Islet of Langerhans (tissue), 1 donor: Measurements from ENCODE around the gene HOXA10.

Source experiments
- FAIRE-seq: peaks from one replicate; lab custom pipeline; 2011; peaks lifted over from hg19 to GRCh38; lab: Jason Lieb, UNC

Gene HOXA10

DNA sequence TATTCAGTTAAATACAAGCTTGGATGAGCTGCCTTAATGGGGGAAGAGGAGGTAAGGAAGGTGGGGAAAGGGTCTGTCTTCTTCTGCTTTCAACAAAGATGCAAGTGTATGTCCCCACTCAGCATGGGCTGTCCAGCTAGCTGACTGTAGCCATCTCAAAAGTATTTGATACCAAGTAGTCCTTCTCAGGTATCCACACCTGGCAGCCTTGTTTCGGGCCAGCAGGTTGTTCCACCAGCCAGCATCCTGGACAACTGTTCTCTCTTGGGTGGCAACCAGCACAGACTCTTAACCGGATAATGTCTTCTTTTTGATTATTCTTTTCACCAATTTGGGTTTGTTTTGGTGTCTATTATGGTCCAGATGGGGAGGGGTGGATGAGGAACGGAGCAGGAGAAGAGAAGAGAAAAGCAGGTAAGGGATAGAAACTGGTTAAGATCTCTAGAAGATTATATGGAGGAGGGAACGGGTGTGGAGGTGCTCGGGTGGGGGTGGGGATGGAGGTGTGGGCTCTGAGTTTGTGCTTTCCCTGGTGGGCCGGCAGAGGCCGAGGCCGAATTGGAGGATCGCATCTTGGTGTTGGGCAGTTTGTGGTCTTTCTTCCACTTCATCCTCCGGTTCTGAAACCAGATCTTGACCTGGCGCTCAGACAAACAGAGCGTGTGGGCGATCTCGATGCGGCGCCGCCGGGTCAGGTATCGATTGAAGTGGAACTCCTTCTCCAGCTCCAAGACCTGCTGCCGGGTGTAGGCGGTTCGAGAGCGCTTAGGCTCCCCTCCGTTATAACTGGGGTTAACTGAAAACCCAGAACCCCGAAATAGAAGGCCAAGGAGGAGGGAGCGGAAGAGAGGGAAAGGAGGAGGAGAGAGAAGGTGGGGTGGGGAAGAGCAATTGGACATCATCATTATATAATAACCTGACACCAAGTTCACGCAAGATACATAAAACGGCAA is 45.1 kb downstream of the HOXA10 start:
- FAIRE-seq = no peak

GRCh38 chr7:27128034-27128433 is 46.1 kb downstream of the HOXA10 start:
- no peak for FAIRE-seq

DNA sequence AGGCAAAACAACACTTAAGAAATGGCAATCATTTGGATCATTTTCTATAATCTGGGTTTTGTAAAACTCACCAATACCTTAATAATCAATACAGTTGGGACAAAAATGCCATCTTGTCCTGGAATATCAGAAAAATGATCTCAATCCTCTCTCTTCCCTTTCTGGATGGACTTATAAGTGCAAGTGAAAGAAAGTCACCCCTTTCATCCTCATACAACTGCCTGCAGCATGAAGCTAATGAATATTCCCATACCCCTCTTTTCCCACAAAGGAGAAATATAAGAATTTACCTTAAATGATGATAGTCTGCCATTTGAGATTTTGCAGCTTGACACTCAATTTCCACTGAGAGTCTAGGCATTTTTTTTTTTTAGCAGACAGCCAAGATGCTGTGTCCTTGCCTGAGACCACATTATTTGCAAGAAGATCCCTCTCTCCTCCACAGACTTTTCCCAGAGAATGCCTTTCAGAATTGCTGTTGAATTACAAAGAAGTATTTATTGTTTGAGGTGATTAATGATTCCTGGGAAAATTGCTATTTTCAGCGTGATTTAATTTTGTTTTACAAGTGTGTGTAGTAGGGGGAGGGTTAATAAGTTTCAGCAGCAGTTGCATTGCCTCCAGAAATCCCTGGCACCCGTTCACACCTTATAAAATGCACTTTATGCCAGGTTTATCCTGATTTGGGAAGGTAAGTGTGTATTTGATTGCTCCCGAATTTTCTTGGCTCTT is 47.4 kb downstream of the HOXA10 start:
- no peak for FAIRE-seq

DNA sequence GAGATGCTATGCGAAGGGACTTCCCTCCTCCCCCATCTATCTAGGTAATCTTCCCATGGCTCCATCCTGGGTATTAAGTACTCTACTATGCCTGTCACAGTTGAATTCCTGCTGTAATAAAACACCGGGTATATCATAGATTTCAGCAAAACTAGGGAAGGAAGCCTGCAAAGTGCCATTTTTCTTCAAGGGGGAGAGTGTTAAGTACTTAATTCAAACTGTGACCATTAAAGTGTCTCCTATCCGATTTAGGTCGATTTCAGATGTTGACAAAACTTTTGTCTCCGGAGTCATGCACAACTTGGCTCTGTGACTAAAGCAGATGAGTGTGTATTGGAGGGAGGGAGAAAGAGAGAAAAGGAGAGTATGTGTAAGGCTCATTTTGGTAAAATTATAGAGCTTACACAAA is 48.1 kb downstream of the HOXA10 start:
- FAIRE-seq = no peak

GRCh38 chr7:27124902-27125689 is 49.0 kb downstream of the HOXA10 start:
- FAIRE-seq = no peak

DNA sequence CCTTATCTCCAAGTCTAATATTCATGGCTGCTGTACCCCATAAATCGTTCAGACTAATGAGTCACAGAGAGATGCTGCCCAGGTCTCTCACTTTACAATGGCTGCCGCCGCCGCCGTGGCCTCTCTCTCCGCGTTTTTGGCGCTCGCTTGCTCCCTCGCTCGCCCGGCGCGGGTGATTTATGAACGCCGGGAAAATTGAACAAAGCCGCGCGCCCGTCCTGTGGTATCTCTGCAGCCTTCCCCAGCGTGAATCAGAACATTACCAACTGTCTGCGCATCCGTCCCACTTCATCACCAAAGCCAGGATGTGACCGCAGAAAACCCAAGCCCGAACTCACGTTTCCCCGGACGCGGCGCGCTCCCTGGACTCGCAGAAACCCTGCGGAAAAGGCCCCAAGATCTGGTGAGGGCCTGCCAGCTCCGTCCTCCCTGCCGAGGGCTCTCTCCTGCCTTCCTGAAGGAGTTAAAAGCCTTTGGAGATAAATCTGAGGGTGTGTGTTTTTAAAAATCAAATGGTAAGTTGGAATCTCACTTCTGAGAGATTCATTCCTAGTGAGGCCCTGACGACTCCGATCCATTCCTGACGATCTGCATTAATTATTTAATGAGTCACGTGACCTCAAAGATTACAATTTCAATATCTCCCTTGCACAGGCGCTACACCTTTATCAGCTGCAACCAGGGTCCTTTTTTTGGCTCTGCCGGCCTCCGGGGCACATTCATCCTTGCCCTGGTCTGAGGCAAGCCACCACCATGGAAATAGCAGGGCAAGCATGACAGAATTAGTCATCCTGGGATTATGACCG is 49.8 kb downstream of the HOXA10 start:
- FAIRE-seq = no peak

DNA sequence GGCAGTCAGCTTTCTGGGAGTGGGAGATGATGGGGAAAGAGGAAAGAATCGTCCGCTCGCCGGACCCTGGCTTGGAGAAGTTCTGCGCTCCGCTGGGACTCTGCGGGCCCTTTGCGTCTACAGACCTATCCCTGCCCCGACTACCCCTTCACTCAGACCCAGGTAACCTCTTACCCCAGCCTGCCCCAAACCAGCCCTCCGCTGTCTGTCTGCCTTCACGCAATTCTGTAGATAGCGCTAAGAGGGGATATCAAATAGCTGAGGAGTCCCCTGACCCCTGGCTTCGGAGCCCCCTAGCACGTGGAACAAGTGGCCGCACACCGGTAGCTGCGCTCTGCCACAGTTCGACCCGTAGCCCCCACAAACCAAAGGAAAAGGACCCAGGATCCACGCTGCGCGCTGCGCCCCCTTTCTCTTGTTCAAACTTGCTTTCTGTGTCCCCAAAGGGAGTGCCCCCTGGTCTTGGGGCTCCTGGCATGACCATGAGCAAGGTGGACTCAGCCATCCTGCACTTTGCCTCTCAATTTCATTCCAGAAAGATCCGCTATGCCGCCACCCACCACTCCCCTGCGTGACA is 50.6 kb downstream of the HOXA10 start:
- no peak for FAIRE-seq

GRCh38 chr7:27123007-27123476 is 51.1 kb downstream of the HOXA10 start:
- FAIRE-seq = no peak

- FAIRE-seq = no peak
These were observed 51.8 kb downstream of the HOXA10 start for GRCh38 chr7:27122077-27122910.

DNA sequence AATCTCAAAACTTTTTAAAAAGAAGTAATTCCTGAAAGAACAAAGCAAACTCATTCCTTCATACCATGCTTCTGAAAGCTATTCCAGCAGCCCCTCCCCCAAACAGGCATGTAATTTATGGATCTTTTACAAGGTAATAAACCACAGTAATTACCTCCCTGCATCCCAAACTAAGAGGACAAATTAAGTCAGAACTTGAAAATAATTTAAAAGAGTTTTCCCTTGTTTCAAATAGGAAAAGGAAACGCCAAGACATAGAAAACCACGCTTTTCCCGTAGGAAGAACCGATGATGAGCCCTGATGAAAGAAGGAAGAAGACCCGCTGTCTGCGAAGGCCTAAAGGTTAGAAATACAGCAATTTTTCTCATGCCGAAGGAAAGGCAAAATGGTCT is 52.4 kb downstream of the HOXA10 start:
- FAIRE-seq = no peak
